ENCODE results near the gene GSK3B. TPM values are rescaled to one million over a fixed set of nuclear protein-coding genes. Genes with fewer than 3 reads are reported as not detected.

GSK3B gene
- total and polyA plus RNA-seq, 10 of the 15 experiments (the other 5 are each of a cell fraction or from before 2014, with no cell fraction given): 8.5 to 49.8 (median 25.5) TPM

GRCh38 chr3:119794401-119794800 is 299.8 kb downstream of the GSK3B start:
- no peak for TF ChIP-seq ESRRA (IDR thresholded peaks at IDR 0.05; ENCODE audit: low read length)
- TF ChIP-seq GABPA (IDR thresholded peaks at IDR 0.05; ENCODE audit: low read depth): no peak
- no peak for TF ChIP-seq TCF3 (IDR thresholded peaks at IDR 0.05; ENCODE audit: borderline replicate concordance, insufficient read depth, low read depth, low read length)
- TF ChIP-seq JUND (IDR thresholded peaks at IDR 0.05; ENCODE audit: low read depth, low read length): no peak
- no peak for TF ChIP-seq RELA (IDR thresholded peaks at IDR 0.05; ENCODE audit: borderline replicate concordance, partially characterized antibody)
- TF ChIP-seq KLF5 (IDR thresholded peaks at IDR 0.05; ENCODE audit: partially characterized antibody): no peak
- TF ChIP-seq BRCA1 (IDR thresholded peaks at IDR 0.05; ENCODE audit: low read depth, low read length): no peak
- TF ChIP-seq RFX5 (IDR thresholded peaks at IDR 0.05; ENCODE audit: low read depth, low read length): no peak
- TF ChIP-seq TAF1 (IDR thresholded peaks at IDR 0.05; ENCODE audit: borderline replicate concordance, low read depth, low read length): no peak
- H3K36me3 ChIP-seq (ENCODE audit: control insufficient read depth in 2 of 2, insufficient read depth in 2 of 2, low read length in 1 of 2): no peaks in the 10 kb centered on the region
- ChIA-PET RAD21 (ENCODE audit: unreplicated experiment) (no interaction called here), CTCF (no interaction called here), POLR2A (no interaction called here), SMC1A (ENCODE audit: uncharacterized antibody, unreplicated experiment) (interaction anchor here (1.4 kb wide), 1 partner anchor 25 kb away, joined by 3 read pairs; no protein-coding TSS in a partner anchor)
- no peaks in the 10 kb centered on the region for H3K27me3 ChIP-seq (replicated peaks in 1 of 2; ENCODE audit: control insufficient read depth in 2 of 2, insufficient read depth in 2 of 2, low read length in 1 of 2)
- no peak overlapping the region for H3K9ac ChIP-seq (ENCODE audit: control insufficient read depth, insufficient read depth, low read length)
- H3K27ac ChIP-seq (ENCODE audit: control insufficient read depth, insufficient read depth): no peak overlapping the region
- intact Hi-C loops (cut with micrococcal nuclease; ENCODE audit: unreplicated experiment) (no loop called here), in situ Hi-C loops (cut with MboI) (no loop called here)
- no peak overlapping the region for H3K4me2 ChIP-seq (ENCODE audit: control insufficient read depth, insufficient read depth)
- H3K79me2 ChIP-seq (ENCODE audit: control insufficient read depth, insufficient read depth, low read length): no peaks in the 10 kb centered on the region
- H3K4me3 ChIP-seq: no peak overlapping the region
- DNase-seq (ENCODE audit: low read depth, low spot score) (no peak), ATAC-seq (no peak), FAIRE-seq (no peak)
- WGBS (ENCODE audit: insufficient coverage, insufficient replicate concordance, low lambda C conversion rate, missing lambda C conversion rate): 64% methylated on average over 2 of the region's 2 CpGs
- H3K9me3 ChIP-seq (replicated peaks; ENCODE audit: control insufficient read depth, insufficient read depth, low read length): no peaks in the 10 kb centered on the region
- no peaks in the 10 kb centered on the region for H4K20me1 ChIP-seq (ENCODE audit: control insufficient read depth, insufficient read depth)
- H3K4me1 ChIP-seq (ENCODE audit: control insufficient read depth, insufficient read depth, low read length): no peaks in the 10 kb centered on the region
- no TSS peak for BruUV-seq (replicated peaks)
- no peak overlapping the region for H2AFZ ChIP-seq (ENCODE audit: control insufficient read depth, low read depth, low read length)

- no peak for FAIRE-seq
- BruUV-seq (replicated peaks): no TSS peak
- CTCF ChIA-PET: interaction anchor here (0.6 kb wide), 1 partner anchor 124 kb away, joined by 3 read pairs; no protein-coding TSS in a partner anchor
- in situ Hi-C loops (cut with MboI) (no loop called here), intact Hi-C loops (cut with micrococcal nuclease; ENCODE audit: unreplicated experiment) (no loop called here)
- Histone ChIP-seq H3K9ac (ENCODE audit: control insufficient read depth, insufficient read depth, low read length) (no peak overlapping the region), H3K79me2 (ENCODE audit: control insufficient read depth, insufficient read depth, low read length) (no peaks in the 10 kb centered on the region), H3K4me1 (ENCODE audit: control insufficient read depth, insufficient read depth, low read length) (no peaks in the 10 kb centered on the region), H2AFZ (ENCODE audit: control insufficient read depth, low read depth, low read length) (no peak overlapping the region), H3K9me3 (replicated peaks; ENCODE audit: control insufficient read depth, insufficient read depth, low read length) (no peaks in the 10 kb centered on the region), H3K4me3 (no peak overlapping the region), H3K27me3 (replicated peaks in 1 of 2; ENCODE audit: control insufficient read depth in 2 of 2, insufficient read depth in 2 of 2, low read length in 1 of 2) (no peaks in the 10 kb centered on the region), H4K20me1 (ENCODE audit: control insufficient read depth, insufficient read depth) (no peaks in the 10 kb centered on the region), H3K4me2 (ENCODE audit: control insufficient read depth, insufficient read depth) (no peak overlapping the region), H3K27ac (ENCODE audit: control insufficient read depth, insufficient read depth) (no peak overlapping the region), H3K36me3 (ENCODE audit: control insufficient read depth in 2 of 2, insufficient read depth in 2 of 2, low read length in 1 of 2) (no peaks in the 10 kb centered on the region)
- no peak for ATAC-seq
- POLR2A ChIA-PET: no interaction called here
- SMC1A ChIA-PET (ENCODE audit: uncharacterized antibody, unreplicated experiment): interaction anchor here (1.0 kb wide), 1 partner anchor 59 kb away, joined by 3 read pairs; no protein-coding TSS in a partner anchor
- DNase-seq (ENCODE audit: low read depth, low spot score): no peak
- WGBS (ENCODE audit: insufficient coverage, insufficient replicate concordance, low lambda C conversion rate, missing lambda C conversion rate): 82% methylated on average over 8 of the region's 8 CpGs
- RAD21 ChIA-PET (ENCODE audit: unreplicated experiment): no interaction called here
- no peak for TF ChIP-seq TBL1XR1 (IDR thresholded peaks at IDR 0.05; ENCODE audit: low read depth, low read length)
- TF ChIP-seq RCOR1 (conservative IDR thresholded peaks at IDR 0.05; ENCODE audit: low read depth, low read length): no peak
- TF ChIP-seq STAT1 (conservative IDR thresholded peaks at IDR 0.05): no peak
- no peak for TF ChIP-seq DPF2 (IDR thresholded peaks at IDR 0.05)
- no peak for TF ChIP-seq SPI1 (IDR thresholded peaks at IDR 0.05; ENCODE audit: borderline replicate concordance, insufficient read depth, low read depth, low read length)
- no peak for TF ChIP-seq KDM1A (IDR thresholded peaks at IDR 0.05; ENCODE audit: borderline replicate concordance)
- TF ChIP-seq JUNB (IDR thresholded peaks at IDR 0.05): no peak
- TF ChIP-seq ZSCAN29 (IDR thresholded peaks at IDR 0.05): no peak
- no peak for TF ChIP-seq NFYA (IDR thresholded peaks at IDR 0.05; ENCODE audit: borderline replicate concordance, low read depth, low read length)
- no peak for TF ChIP-seq CREM (IDR thresholded peaks at IDR 0.05; ENCODE audit: low read depth)
- TF ChIP-seq RFX5 (IDR thresholded peaks at IDR 0.05; ENCODE audit: low read depth, low read length): no peak
- TF ChIP-seq MYB (IDR thresholded peaks at IDR 0.05; ENCODE audit: borderline replicate concordance, low read depth, low read length): no peak
- TF ChIP-seq PAX5 (IDR thresholded peaks at IDR 0.05; ENCODE audit: borderline replicate concordance, low read depth, low read length): no peak
- TF ChIP-seq HDAC6 (IDR thresholded peaks at IDR 0.05; ENCODE audit: unreplicated experiment): no peak
- TF ChIP-seq TAF1 (IDR thresholded peaks at IDR 0.05; ENCODE audit: borderline replicate concordance, low read depth, low read length): no peak
- TF ChIP-seq SRF (IDR thresholded peaks at IDR 0.05; ENCODE audit: low read depth in 2 of 2, low read length in 2 of 2): no peak
These were observed 302.0 kb downstream of the GSK3B start for GRCh38 chr3:119792270-119792669.
